CD14-positive monocyte (primary cell): Measurements from ENCODE around the gene OR4F15. TPM values are rescaled to one million over a fixed set of nuclear protein-coding genes. Genes with fewer than 3 reads are reported as not detected.
"Not testable (repeated sequence)": the region's sequence is repeated elsewhere in the genome, so short reads cannot be mapped to it uniquely, and the experiment has no call there.

Experiments used
- DNase-seq, 3 donors: peaks; one replicate each; pipeline ENCODE4 v3.0.0-alpha.2; 2011 to 2022
- H2AFZ ChIP-seq: 2 replicates; pipeline ENCODE4 v1.6.0; 2012; ENCODE audit warnings: mild to moderate bottlenecking, low read depth, low read length, inconsistent platforms; ENCODE audit not compliant: insufficient read depth, poor library complexity, severe bottlenecking
- H3K27ac ChIP-seq, 2 donors: 1 replicate in 1 of 2; 2 replicates in 1 of 2; pipeline ENCODE4 v1.5.1; 2012 to 2013; ENCODE audit warnings: low read length in 2 of 2, control low read depth in 1 of 2, inconsistent platforms in 1 of 2, low read depth in 1 of 2, mild to moderate bottlenecking in 1 of 2
- H3K27me3 ChIP-seq, 2 donors: one replicate each; pipeline versions ENCODE4 v1.6.0 to v1.6.1; 2011 to 2013; ENCODE audit warnings: low read length in 2 of 2; ENCODE audit not compliant: control insufficient read depth in 2 of 2, insufficient read depth in 2 of 2
- H3K36me3 ChIP-seq, 2 donors: replicated peaks in 1 of 2; 1 replicate in 1 of 2; 2 replicates in 1 of 2; pipeline versions ENCODE4 v1.5.1 to v1.6.1; 2012 to 2013; ENCODE audit warnings: low read length in 2 of 2, control low read depth in 1 of 2, inconsistent platforms in 1 of 2, mild to moderate bottlenecking in 1 of 2; ENCODE audit not compliant: insufficient read depth in 2 of 2, control insufficient read depth in 1 of 2
- H3K4me1 ChIP-seq, 2 donors: 1 replicate in 1 of 2; 2 replicates in 1 of 2; pipeline versions ENCODE4 v1.5.1 to v1.6.1; 2012 to 2013; ENCODE audit warnings: low read length in 2 of 2, control low read depth in 1 of 2, inconsistent platforms in 1 of 2, mild to moderate bottlenecking in 1 of 2, moderate library complexity in 1 of 2; ENCODE audit not compliant: insufficient read depth in 2 of 2, control insufficient read depth in 1 of 2
- H3K4me2 ChIP-seq: replicated peaks from 2 replicates; pipeline ENCODE3; 2012; ENCODE audit warnings: low read length, moderate library complexity, mild to moderate bottlenecking; ENCODE audit not compliant: poor library complexity, severe bottlenecking; ENCODE audit errors: extremely low read depth
- H3K4me3 ChIP-seq, 3 experiments: fragments of 200-600 bp in 1 of 3; sonication (generic) in 1 of 3; replicated peaks in 1 of 3; 1 replicate in 2 of 3; 2 replicates in 1 of 3; pipeline ENCODE4 v1.5.1; 2011 to 2013; ENCODE audit warnings: low read length in 3 of 3, mild to moderate bottlenecking in 3 of 3, control low read depth in 2 of 3, low read depth in 2 of 3, inconsistent platforms in 1 of 3, moderate library complexity in 1 of 3
- H3K79me2 ChIP-seq: 2 replicates; pipeline ENCODE4 v1.6.0; 2012; ENCODE audit warnings: mild to moderate bottlenecking, control low read depth, inconsistent platforms, low read length, moderate library complexity; ENCODE audit not compliant: insufficient read depth
- H3K9ac ChIP-seq: 2 replicates; pipeline ENCODE4 v1.6.0; 2017; ENCODE audit warnings: low read length, mild to moderate bottlenecking; ENCODE audit not compliant: insufficient read depth, poor library complexity, severe bottlenecking
- H3K9me3 ChIP-seq, 2 donors: replicated peaks in 1 of 2; 1 replicate in 1 of 2; 2 replicates in 1 of 2; pipeline versions ENCODE4 v1.5.1 to v1.6.1; 2012 to 2013; ENCODE audit warnings: low read length in 2 of 2, control low read depth in 1 of 2; ENCODE audit not compliant: control insufficient read depth in 1 of 2, insufficient read depth in 1 of 2
- H4K20me1 ChIP-seq: 2 replicates; pipeline ENCODE4 v1.6.0; 2012; ENCODE audit warnings: mild to moderate bottlenecking, low read length, control low read depth, moderate library complexity; ENCODE audit not compliant: insufficient read depth
- H3K27ac Mint-ChIP-seq, 7 donors: one replicate each; pipeline ENCODE4 v1.8.0; 2020; ENCODE audit warnings: mild to moderate bottlenecking in 7 of 7, mixed read lengths in 7 of 7, moderate library complexity in 6 of 7, inconsistent platforms in 2 of 7
- H3K27me3 Mint-ChIP-seq, 3 donors: one replicate each; pipeline ENCODE4 v1.8.0; 2021 to 2022; ENCODE audit warnings: low read depth in 3 of 3, mild to moderate bottlenecking in 3 of 3, mixed read lengths in 3 of 3, moderate library complexity in 3 of 3, inconsistent platforms in 1 of 3
- H3K36me3 Mint-ChIP-seq, 2 donors: one replicate each; pipeline ENCODE4 v1.8.0; 2020; ENCODE audit warnings: mixed read lengths in 2 of 2, inconsistent platforms in 1 of 2, mild to moderate bottlenecking in 1 of 2
- H3K4me1 Mint-ChIP-seq: one replicate; pipeline ENCODE4 v1.8.0; 2020; ENCODE audit warnings: mild to moderate bottlenecking, mixed read lengths
- H3K4me3 Mint-ChIP-seq, 2 donors: one replicate each; pipeline ENCODE4 v1.8.0; 2020; ENCODE audit warnings: mild to moderate bottlenecking in 2 of 2, mixed read lengths in 2 of 2, moderate library complexity in 1 of 2
- H3K9me3 Mint-ChIP-seq, 7 donors: one replicate each; pipeline ENCODE4 v1.8.0; 2020 to 2022; ENCODE audit warnings: mixed read lengths in 7 of 7, mild to moderate bottlenecking in 6 of 7, moderate library complexity in 6 of 7, inconsistent platforms in 2 of 7
- CTCF ChIP-seq: fragments of 200-600 bp; IDR thresholded peaks from one replicate; pipeline ENCODE4 v1.8.0; 2022; ENCODE audit warnings: antibody characterized with exemption, mild to moderate bottlenecking
- WGBS: methylation state at CpG from one replicate; pipeline ENCODE4 v1.1.5; 2013; ENCODE audit warnings: missing lambda C conversion rate; ENCODE audit not compliant: insufficient coverage; 5-methylcytosine and 5-hydroxymethylcytosine counted together
- intact Hi-C, 2 donors: fragments of 100-400 bp; cut with micrococcal nuclease; formaldehyde crosslinking; loops; one replicate each; pipeline versions ENCODE4 v1.15.0 to v1.15.1; 2023
- polyA plus RNA-seq, 3 donors: library from polyadenylated mRNA; depleted of rRNA in 1 of 3; unstranded in 2 of 3; stranded (reverse) in 1 of 3; fragments of 300-500 nt in 2 of 3; fragments of >200 nt in 1 of 3; fragmentation: Illumina TruSeq in 2 of 3; gene quantifications; 1 replicate in 2 of 3; 2 replicates in 1 of 3; pipeline ENCODE4 v1.2.3, GENCODE V29; 2012 to 2021

The OR4F15 gene
- polyA plus RNA-seq, 3 donors, result not detected

- Histone ChIP-seq H3K27ac (no peak overlapping the region), H3K27me3 (no peaks in the 10 kb centered on the region), H3K9ac (no peak overlapping the region), H3K4me1 (no peaks in the 10 kb centered on the region), H3K36me3 (no peaks in the 10 kb centered on the region), H3K9me3 (no peaks in the 10 kb centered on the region), H4K20me1 (no peaks in the 10 kb centered on the region), H3K4me3 (no peak overlapping the region), H3K4me2 (no peak overlapping the region), H3K79me2 (no peaks in the 10 kb centered on the region), H2AFZ (no peak overlapping the region)
- no peak for TF ChIP-seq CTCF
- intact Hi-C loops, result no loop called here
- Mint-ChIP-seq H3K9me3 (peaks cover 0 to 1% (median 0%) of the 10 kb centered on the region in 7 donors), H3K4me3 (no peak overlapping the region), H3K36me3 (no peaks in the 10 kb centered on the region), H3K27me3 (peaks cover 3 to 7% (median 4%) of the 10 kb centered on the region in 3 donors), H3K4me1 (no peaks in the 10 kb centered on the region), H3K27ac (no peak overlapping the region)
- no peak for DNase-seq
- 97% methylated on average over 10 of the region's 10 CpGs for WGBS
Measured at GRCh38 chr15:101775136-101775535, 36.9 kb upstream of the OR4F15 start.

- DNase-seq, H3K79me2 ChIP-seq, H3K27me3 ChIP-seq, H3K36me3 ChIP-seq, H3K9me3 Mint-ChIP-seq, H3K9me3 ChIP-seq, H3K27ac ChIP-seq, H3K36me3 Mint-ChIP-seq, H3K4me1 ChIP-seq, H2AFZ ChIP-seq, H3K4me3 ChIP-seq, H3K4me3 Mint-ChIP-seq, H3K9ac ChIP-seq, H3K4me2 ChIP-seq, H3K27me3 Mint-ChIP-seq, H3K4me1 Mint-ChIP-seq, intact Hi-C loops, H4K20me1 ChIP-seq: not testable (repeated sequence)
- WGBS, result 97% methylated on average over 5 of the region's 10 CpGs
- peak overlapping the region in 1 of 7 donors; percentile 50 for H3K27ac Mint-ChIP-seq
Measured at GRCh38 chr15:101778576-101778975, 33.4 kb upstream of the OR4F15 start.

GRCh38 chr15:101780225-101780624, 31.8 kb upstream of the OR4F15 start:
- not testable (repeated sequence) for H3K79me2 ChIP-seq, DNase-seq

More at GRCh38 chr15:101780225-101780624, 31.8 kb upstream of the OR4F15 start:
- not testable (repeated sequence) for H3K4me1 Mint-ChIP-seq, H2AFZ ChIP-seq, H3K9ac ChIP-seq, H4K20me1 ChIP-seq, H3K4me3 Mint-ChIP-seq, H3K27ac ChIP-seq, H3K4me2 ChIP-seq, H3K27me3 Mint-ChIP-seq, H3K4me3 ChIP-seq, H3K9me3 ChIP-seq, H3K9me3 Mint-ChIP-seq, H3K27ac Mint-ChIP-seq, H3K4me1 ChIP-seq, H3K27me3 ChIP-seq, H3K36me3 Mint-ChIP-seq, H3K36me3 ChIP-seq
- intact Hi-C loops, result loop anchor here in 1 of 2 donors (10.0 kb wide), 1 partner anchor 1995 kb away; no protein-coding TSS in a partner anchor
- no CpG with 5 or more reads among the region's 1 CpG for WGBS
